CD4-positive, alpha-beta T cell treated with Interleukin-15 for 4 hours (primary cell): Measurements from ENCODE around the gene SUV39H2.
A peak's percentile ranks its signal among the peaks of the same experiment; 100 is the strongest.
"Not testable (repeated sequence)": the region's sequence is repeated elsewhere in the genome, so short reads cannot be mapped to it uniquely, and the experiment has no call there.

Source experiments
- DNase-seq: peaks from one replicate; pipeline ENCODE4 v3.0.0-alpha.2; 2020; ENCODE audit warnings: low spot score

The SUV39H2 gene

GRCh38 chr10:14878266-14879123 lies at the start of gene SUV39H2:
SUV39H2 (plus strand) TSS chr10:14878866; CDS start chr10:14878889, 23 bp downstream.
- peak; percentile 93 for DNase-seq

- DNase-seq, result no peak
These were observed 45.6 kb upstream of the SUV39H2 start for GRCh38 chr10:14833106-14833505.

- no peak for DNase-seq
These were observed 42.5 kb upstream of the SUV39H2 start for GRCh38 chr10:14836208-14836607.

- DNase-seq, result no peak
These were observed 41.5 kb upstream of the SUV39H2 start for GRCh38 chr10:14837003-14837756.

- peak; percentile 99 for DNase-seq
These were observed 40.7 kb upstream of the SUV39H2 start, which contains the start of the genes CDNF, HSPA14 and MSANTD7 for GRCh38 chr10:14837757-14838581. CDNF (minus strand) TSS chr10:14838037; CDS start chr10:14837946, 91 bp downstream. HSPA14 (plus strand) TSS chr10:14838306; CDS start chr10:14838403, 97 bp downstream. MSANTD7 (plus strand) TSS chr10:14838306; CDS start chr10:14842285, 3,979 bp downstream.

GRCh38 chr10:14838582-14839304 lies 39.9 kb upstream of the SUV39H2 start:
- no peak for DNase-seq

GRCh38 chr10:14839305-14839695 lies 39.4 kb upstream of the SUV39H2 start:
- no peak for DNase-seq

GRCh38 chr10:14840178-14840577 lies 38.5 kb upstream of the SUV39H2 start:
- no peak for DNase-seq

GRCh38 chr10:14843327-14843988 lies 35.2 kb upstream of the SUV39H2 start:
- DNase-seq, result no peak

- DNase-seq, result no peak
These were observed 33.7 kb upstream of the SUV39H2 start for GRCh38 chr10:14844948-14845347.

GRCh38 chr10:14852236-14852635 lies 26.4 kb upstream of the SUV39H2 start:
- no peak for DNase-seq

GRCh38 chr10:14855453-14855852 lies 23.2 kb upstream of the SUV39H2 start:
- DNase-seq, result no peak

GRCh38 chr10:14858338-14858960 lies 20.2 kb upstream of the SUV39H2 start:
- no peak for DNase-seq

- DNase-seq, result no peak
These were observed 19.6 kb upstream of the SUV39H2 start for GRCh38 chr10:14859043-14859442.

- DNase-seq, result no peak
These were observed 18.9 kb upstream of the SUV39H2 start for GRCh38 chr10:14859775-14860174.

GRCh38 chr10:14860791-14861190 lies 17.9 kb upstream of the SUV39H2 start:
- no peak for DNase-seq

- DNase-seq, result not testable (repeated sequence)
These were observed 14.2 kb upstream of the SUV39H2 start for GRCh38 chr10:14864466-14864865.

- DNase-seq, result not testable (repeated sequence)
These were observed 13.8 kb upstream of the SUV39H2 start for GRCh38 chr10:14864871-14865270.

GRCh38 chr10:14873090-14873760 lies 5.4 kb upstream of the SUV39H2 start:
- no peak for DNase-seq

- DNase-seq, result no peak
These were observed 2.7 kb upstream of the SUV39H2 start for GRCh38 chr10:14875941-14876340.
